Measurements from ENCODE around the gene GSKIP.

Gene GSKIP

DNA sequence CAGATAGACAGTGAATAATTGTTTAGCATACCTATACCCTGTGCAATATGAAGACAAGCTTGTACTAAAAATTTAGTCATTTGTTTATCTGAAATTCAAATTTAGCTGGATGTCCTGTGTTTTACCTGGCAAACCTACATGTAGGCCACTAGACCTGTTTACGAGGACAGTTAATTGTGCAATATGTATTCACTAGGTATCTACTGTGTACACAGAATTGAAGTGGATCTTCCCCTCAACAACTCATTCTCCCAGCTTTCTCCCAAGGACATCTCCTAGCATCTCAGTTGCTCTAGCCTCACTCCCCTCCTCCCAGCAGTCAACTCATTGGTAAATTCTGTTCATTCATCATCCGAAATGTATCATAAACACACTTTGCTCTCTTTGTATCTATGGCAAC lies 53.9 kb downstream of the GSKIP start:
- no peak for DNase-seq (ENCODE audit: low read depth in 3 of 3)

DNA sequence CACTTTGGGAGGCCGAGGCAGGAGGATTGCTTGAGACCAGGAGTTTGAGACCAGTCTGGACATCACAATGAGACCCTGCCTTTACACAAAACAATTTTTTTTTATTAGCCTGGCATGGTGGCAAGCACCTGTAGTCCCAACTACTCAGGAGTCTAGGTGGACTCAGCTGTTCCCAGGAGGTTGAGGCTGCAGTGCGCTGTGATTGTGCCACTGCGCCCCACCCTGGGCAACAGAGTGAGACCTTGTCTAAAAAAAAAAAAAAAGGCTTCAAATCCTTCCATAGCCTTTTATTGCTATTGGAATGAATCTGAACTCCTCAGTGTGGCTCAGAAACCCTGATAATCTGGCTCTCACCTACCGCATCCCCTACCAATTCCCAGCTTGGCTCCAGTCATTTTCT lies 54.7 kb downstream of the GSKIP start:
- DNase-seq (ENCODE audit: low read depth in 3 of 3): no peak

DNA sequence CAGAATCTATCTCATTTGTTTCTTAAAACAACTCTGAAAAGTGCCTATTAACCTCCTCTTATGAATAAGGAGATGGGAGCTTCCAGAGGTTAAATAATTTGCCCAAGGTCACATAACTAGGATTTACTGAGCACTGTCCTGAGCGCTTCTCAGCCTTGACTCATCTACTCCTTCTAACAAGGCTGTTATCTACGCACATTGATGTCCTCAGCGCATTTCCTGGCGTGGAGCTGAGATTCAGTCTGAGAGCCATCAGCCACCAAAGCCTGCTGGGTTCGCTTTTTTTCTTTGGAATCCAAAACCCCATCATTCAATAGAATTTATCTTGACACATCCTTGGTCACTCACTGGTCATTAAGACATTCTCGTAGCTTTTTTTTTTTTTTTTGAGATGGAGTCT lies 57.9 kb downstream of the GSKIP start:
- no peak for DNase-seq (ENCODE audit: low read depth in 3 of 3)

DNA sequence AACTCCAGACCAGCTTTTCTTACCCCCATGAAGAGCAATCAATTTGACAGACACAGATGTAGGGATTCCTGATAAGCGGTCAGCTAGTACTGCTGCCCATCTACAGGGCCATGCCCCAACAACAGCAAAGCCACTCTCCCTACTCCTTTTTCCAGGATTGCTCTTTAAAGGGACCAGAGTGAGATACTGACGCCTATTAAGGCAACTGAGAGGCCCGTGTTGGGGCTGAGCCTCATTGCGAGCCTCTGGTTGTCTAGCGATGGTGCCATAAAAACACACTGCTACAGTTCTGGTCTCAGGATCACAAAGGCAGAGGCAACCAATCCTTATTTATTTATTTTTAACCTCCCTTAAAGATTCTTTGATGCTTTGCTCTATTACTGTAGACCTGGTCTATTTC lies 59.7 kb downstream of the GSKIP start:
- no peak for DNase-seq (ENCODE audit: low read depth in 3 of 3)

DNA sequence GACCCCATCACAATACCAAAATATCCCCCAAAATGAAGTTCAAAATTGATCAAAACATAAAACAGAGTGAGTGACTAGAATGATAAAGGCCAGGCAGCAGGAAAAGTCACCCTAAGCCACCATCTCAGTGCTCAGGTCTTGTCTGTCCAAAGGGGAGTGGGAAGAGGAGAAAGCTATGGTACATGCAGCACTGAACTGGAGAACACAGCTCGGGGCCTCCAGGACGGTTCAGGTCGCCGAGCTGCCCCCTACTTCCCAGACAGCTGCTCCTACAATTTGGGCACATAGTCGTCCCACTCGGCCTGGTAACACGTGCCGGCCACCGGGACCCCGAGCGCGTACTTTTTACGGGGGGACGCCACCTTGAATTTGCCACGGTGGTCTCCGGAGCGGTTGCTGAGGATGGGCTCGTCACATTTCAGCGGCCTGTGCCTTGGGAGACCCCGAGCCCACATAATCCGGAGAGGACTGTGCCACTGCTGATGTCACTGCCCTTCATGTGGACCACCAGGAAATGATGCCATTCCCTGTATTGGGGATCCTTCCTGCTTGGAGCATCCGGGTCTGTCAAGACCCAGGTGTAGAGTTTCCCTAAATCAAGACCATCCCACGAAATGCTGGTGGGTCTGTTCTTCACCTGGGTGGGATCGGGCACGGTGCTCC lies 60.3 kb downstream of the GSKIP start:
- no peak for DNase-seq (ENCODE audit: low read depth in 3 of 3)

DNA sequence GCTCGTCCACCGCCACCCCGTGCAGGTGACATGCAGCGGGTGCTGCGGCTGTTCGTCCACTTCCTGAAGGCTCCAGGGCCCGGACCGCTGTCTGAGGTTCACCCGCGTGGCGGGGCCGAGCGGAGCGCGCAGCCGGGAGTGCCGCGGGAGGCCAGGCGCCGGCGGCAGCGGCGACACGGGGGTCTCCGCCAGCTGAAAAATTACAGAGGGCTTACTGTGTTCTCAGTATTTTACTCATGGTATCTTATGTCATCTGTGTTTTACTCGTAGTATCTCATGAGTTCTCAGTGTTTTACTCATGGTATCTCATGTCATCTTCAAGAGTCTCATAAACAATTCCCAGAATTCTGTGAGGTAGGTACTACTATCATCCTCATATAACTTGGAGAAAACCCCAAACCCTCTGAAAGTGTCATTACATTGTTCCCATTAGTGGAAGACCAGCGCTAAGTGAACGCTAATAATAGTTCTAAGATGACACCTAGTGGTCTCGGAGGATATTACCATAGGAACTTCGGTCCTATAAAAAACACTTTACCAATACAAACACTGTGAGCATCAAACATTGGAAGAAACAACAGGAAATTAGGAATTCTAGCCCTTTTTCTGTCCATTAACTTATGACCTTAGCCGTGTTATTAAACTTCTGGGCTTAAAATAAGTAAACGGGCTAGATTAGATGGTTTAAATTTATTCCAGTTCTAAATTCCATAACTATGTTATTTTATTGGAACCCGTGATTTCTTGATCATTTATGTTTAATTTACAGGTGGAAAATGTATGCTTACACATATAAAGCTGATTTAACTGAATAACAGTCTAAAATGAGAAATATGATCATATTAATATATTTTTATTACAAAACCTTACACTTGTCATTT lies 61.0 kb downstream of the GSKIP start:
- DNase-seq (ENCODE audit: low read depth in 3 of 3): peak in 1 of 3 donors; percentile 8

DNA sequence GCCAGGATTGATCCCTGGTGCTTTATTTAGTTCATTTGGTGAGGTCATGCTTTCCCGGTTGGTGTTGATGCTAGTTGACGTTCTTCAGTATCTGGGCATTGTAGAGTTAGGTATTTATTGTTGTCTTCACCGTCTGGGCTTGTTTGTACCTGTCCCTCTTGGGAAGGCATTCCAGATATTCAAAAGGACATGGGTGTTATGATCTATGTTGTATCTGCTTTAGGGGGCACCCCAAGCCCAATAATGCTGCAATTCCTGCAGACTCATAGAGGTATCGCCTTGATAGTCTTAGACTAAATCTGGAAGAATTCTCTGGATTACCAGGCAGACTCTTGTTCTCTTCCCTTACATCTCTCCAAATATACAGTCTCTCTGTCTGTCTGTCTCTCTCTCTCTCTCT lies 70.7 kb downstream of the GSKIP start:
- no peak for DNase-seq (ENCODE audit: low read depth in 3 of 3)

All from stimulated activated CD4-positive, alpha-beta T cell treated with anti-CD3 and anti-CD28 coated beads, TNF-alpha, amount 100 ng/mL, for 48 hours (primary cell).